NOMO-1 treated with DMSO at 0.1 percent for 48 hours (cell line): ENCODE results near the gene CDHR3.
"Not testable (repeated sequence)": the region's sequence is repeated elsewhere in the genome, so short reads cannot be mapped to it uniquely, and the experiment has no call there.

Experiments
- DNase-seq: peaks from one replicate; lab custom pipeline; 2025; ENCODE audit not compliant: unreplicated experiment; lab: John Stamatoyannopoulos, UW

CDHR3 gene

GRCh38 chr7:105963038-105963667 is at the start of gene CDHR3:
CDHR3 (plus strand) TSS chr7:105963264; CDS start chr7:105963319, 55 bp downstream.
- DNase-seq = no peak

GRCh38 chr7:105913947-105914346 is 49.1 kb upstream of the CDHR3 start:
- no peak for DNase-seq

- no peak for DNase-seq
Observed at GRCh38 chr7:105916603-105917002, 46.5 kb upstream of the CDHR3 start.

GRCh38 chr7:105917659-105918058 is 45.4 kb upstream of the CDHR3 start:
- no peak for DNase-seq

GRCh38 chr7:105920766-105921165 is 42.3 kb upstream of the CDHR3 start:
- no peak for DNase-seq

GRCh38 chr7:105924945-105925344 is 38.1 kb upstream of the CDHR3 start:
- no peak for DNase-seq

GRCh38 chr7:105926131-105926530 is 36.9 kb upstream of the CDHR3 start:
- no peak for DNase-seq

- no peak for DNase-seq
Observed at GRCh38 chr7:105931179-105931578, 31.9 kb upstream of the CDHR3 start.

GRCh38 chr7:105932835-105933477 is 30.1 kb upstream of the CDHR3 start:
- DNase-seq = no peak

GRCh38 chr7:105934572-105935185 is 28.4 kb upstream of the CDHR3 start:
- no peak for DNase-seq

GRCh38 chr7:105935250-105935649 is 27.8 kb upstream of the CDHR3 start:
- no peak for DNase-seq

- no peak for DNase-seq
Observed at GRCh38 chr7:105937411-105937810, 25.7 kb upstream of the CDHR3 start.

- DNase-seq = no peak
Observed at GRCh38 chr7:105940109-105940508, 23.0 kb upstream of the CDHR3 start.

GRCh38 chr7:105941596-105941995 is 21.5 kb upstream of the CDHR3 start:
- no peak for DNase-seq

GRCh38 chr7:105943486-105943885 is 19.6 kb upstream of the CDHR3 start:
- DNase-seq = no peak

GRCh38 chr7:105945848-105946247 is 17.2 kb upstream of the CDHR3 start:
- DNase-seq = no peak

- no peak for DNase-seq
Observed at GRCh38 chr7:105951597-105951996, 11.5 kb upstream of the CDHR3 start.

- DNase-seq = no peak
Observed at GRCh38 chr7:105952917-105953595, 10.0 kb upstream of the CDHR3 start.

- DNase-seq = no peak
Observed at GRCh38 chr7:105954711-105955110, 8.4 kb upstream of the CDHR3 start.

- DNase-seq = not testable (repeated sequence)
Observed at GRCh38 chr7:105955651-105956466, 7.2 kb upstream of the CDHR3 start.

GRCh38 chr7:105958012-105958411 is 5.1 kb upstream of the CDHR3 start:
- DNase-seq = no peak
